C4-2B (cell line): ENCODE measurements around the gene HPF1.

Experiments used
- ZFX ChIP-seq: fragments of 450-650 bp; IDR thresholded peaks from 2 replicates; pipeline ENCODE4 v1.6.1; 2017
- TF ChIP-seq, protein P1 (sequence below): fragments of 450-650 bp; conservative IDR thresholded peaks from 2 replicates; pipeline ENCODE4 v1.5.1; 2017; ENCODE audit warnings: mild to moderate bottlenecking

DNA sequence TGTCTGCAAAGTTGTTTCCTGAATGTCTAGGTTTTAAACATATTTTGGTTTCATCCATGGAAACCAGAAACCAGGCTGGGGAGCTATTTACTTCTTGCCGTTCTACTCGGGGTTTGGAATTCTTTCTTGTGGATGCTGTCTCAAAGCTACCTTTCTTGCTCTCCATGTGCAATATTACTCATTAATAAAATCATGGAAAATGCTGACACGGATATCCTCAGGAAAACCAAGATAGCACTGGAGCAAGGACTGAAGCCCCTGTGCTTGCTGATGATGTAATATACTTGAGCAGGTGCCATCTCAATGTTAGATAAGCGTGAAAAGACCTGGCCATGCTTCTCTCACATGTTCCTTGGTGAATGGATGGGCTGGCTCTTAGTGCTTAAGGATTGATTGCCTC, 41.5 kb upstream of the HPF1 start:
- TF ChIP-seq, protein P1, sequence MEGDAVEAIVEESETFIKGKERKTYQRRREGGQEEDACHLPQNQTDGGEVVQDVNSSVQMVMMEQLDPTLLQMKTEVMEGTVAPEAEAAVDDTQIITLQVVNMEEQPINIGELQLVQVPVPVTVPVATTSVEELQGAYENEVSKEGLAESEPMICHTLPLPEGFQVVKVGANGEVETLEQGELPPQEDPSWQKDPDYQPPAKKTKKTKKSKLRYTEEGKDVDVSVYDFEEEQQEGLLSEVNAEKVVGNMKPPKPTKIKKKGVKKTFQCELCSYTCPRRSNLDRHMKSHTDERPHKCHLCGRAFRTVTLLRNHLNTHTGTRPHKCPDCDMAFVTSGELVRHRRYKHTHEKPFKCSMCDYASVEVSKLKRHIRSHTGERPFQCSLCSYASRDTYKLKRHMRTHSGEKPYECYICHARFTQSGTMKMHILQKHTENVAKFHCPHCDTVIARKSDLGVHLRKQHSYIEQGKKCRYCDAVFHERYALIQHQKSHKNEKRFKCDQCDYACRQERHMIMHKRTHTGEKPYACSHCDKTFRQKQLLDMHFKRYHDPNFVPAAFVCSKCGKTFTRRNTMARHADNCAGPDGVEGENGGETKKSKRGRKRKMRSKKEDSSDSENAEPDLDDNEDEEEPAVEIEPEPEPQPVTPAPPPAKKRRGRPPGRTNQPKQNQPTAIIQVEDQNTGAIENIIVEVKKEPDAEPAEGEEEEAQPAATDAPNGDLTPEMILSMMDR = no peak
- TF ChIP-seq ZFX = no peak
